ENCODE results near the gene BBS5. TPM values are rescaled to one million over a fixed set of nuclear protein-coding genes. Genes with fewer than 3 reads are reported as not detected.

Gene BBS5
- total RNA-seq, 1 donor from 2014 or later = 10.2 TPM

GRCh38 chr2:169478339-169478738 lies 955 bp upstream of the BBS5 start:
- peaks cover 9% of the 10 kb centered on the region for H3K36me3 Mint-ChIP-seq
- no peak for DNase-seq (ENCODE audit: low spot score in 2 of 2, unreplicated experiment in 2 of 2)
- H3K27ac Mint-ChIP-seq = no peak overlapping the region
- no peak for TF ChIP-seq CTCF (IDR thresholded peaks at IDR 0.05; ENCODE audit: unreplicated experiment)
- peak overlapping the region; percentile 89 for H3K4me3 Mint-ChIP-seq
- H3K4me1 Mint-ChIP-seq = peaks cover 6% of the 10 kb centered on the region
- H3K9me3 Mint-ChIP-seq = no peaks in the 10 kb centered on the region
- H3K27me3 Mint-ChIP-seq (ENCODE audit: low read depth) = no peaks in the 10 kb centered on the region

GRCh38 chr2:169478745-169479256 lies 493 bp upstream of the BBS5 start:
- TF ChIP-seq CTCF (IDR thresholded peaks at IDR 0.05; ENCODE audit: unreplicated experiment) = no peak
- Mint-ChIP-seq H3K27ac (peak overlapping the region; percentile 86), H3K36me3 (peaks cover 14% of the 10 kb centered on the region), H3K27me3 (ENCODE audit: low read depth) (no peaks in the 10 kb centered on the region), H3K4me1 (peaks cover 6% of the 10 kb centered on the region), H3K9me3 (no peaks in the 10 kb centered on the region), H3K4me3 (peak overlapping the region; percentile 89)
- no peak for DNase-seq (ENCODE audit: low spot score in 2 of 2, unreplicated experiment in 2 of 2)

- Mint-ChIP-seq H3K27me3 (ENCODE audit: low read depth) (no peaks in the 10 kb centered on the region), H3K27ac (peak overlapping the region; percentile 86), H3K4me1 (peaks cover 6% of the 10 kb centered on the region), H3K4me3 (peak overlapping the region; percentile 89), H3K36me3 (peaks cover 14% of the 10 kb centered on the region), H3K9me3 (no peaks in the 10 kb centered on the region)
- no peak for TF ChIP-seq CTCF (IDR thresholded peaks at IDR 0.05; ENCODE audit: unreplicated experiment)
- DNase-seq (ENCODE audit: low spot score in 2 of 2, unreplicated experiment in 2 of 2) = no peak
These were observed 778 bp downstream of the BBS5 start for GRCh38 chr2:169480079-169480465.

GRCh38 chr2:169485650-169486138 lies 6.4 kb downstream of the BBS5 start:
- no peaks in the 10 kb centered on the region for H3K27me3 Mint-ChIP-seq (ENCODE audit: low read depth)
- peaks cover 24% of the 10 kb centered on the region for H3K36me3 Mint-ChIP-seq
- H3K4me3 Mint-ChIP-seq = no peak overlapping the region
- TF ChIP-seq CTCF (IDR thresholded peaks at IDR 0.05; ENCODE audit: unreplicated experiment) = no peak
- no peak overlapping the region for H3K27ac Mint-ChIP-seq
- DNase-seq (ENCODE audit: low spot score in 2 of 2, unreplicated experiment in 2 of 2) = no peak
- no peaks in the 10 kb centered on the region for H3K4me1 Mint-ChIP-seq
- peaks cover 2% of the 10 kb centered on the region for H3K9me3 Mint-ChIP-seq

DNA sequence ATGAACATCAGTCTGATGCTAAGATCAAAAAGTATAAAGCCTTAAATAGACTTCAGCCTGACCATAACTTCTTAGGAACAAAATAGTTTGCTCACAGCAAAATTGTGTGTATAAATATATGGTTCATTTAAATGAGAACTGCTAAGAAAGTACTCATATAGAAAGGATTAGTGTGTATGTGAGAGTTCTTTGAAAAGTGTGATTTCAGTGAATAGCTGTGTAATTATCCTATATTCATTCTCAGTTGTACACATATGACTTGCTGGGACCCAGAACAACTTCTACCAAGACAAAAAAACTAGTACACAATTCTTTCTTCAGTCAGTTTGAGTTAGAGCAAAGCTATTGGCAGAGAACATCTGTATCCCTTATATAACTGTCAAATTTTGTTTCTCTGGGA lies 7.2 kb downstream of the BBS5 start:
- no peak for DNase-seq (ENCODE audit: low spot score in 2 of 2, unreplicated experiment in 2 of 2)
- Mint-ChIP-seq H3K9me3 (peaks cover 5% of the 10 kb centered on the region), H3K36me3 (peaks cover 27% of the 10 kb centered on the region), H3K27ac (no peak overlapping the region), H3K4me3 (no peak overlapping the region), H3K4me1 (no peaks in the 10 kb centered on the region), H3K27me3 (ENCODE audit: low read depth) (no peaks in the 10 kb centered on the region)
- TF ChIP-seq CTCF (IDR thresholded peaks at IDR 0.05; ENCODE audit: unreplicated experiment) = no peak

GRCh38 chr2:169490834-169491233 lies 11.5 kb downstream of the BBS5 start:
- Mint-ChIP-seq H3K4me3 (no peak overlapping the region), H3K27me3 (ENCODE audit: low read depth) (no peaks in the 10 kb centered on the region), H3K27ac (no peak overlapping the region), H3K4me1 (no peaks in the 10 kb centered on the region), H3K36me3 (peaks cover 15% of the 10 kb centered on the region), H3K9me3 (peaks cover 5% of the 10 kb centered on the region)
- TF ChIP-seq CTCF (IDR thresholded peaks at IDR 0.05; ENCODE audit: unreplicated experiment) = no peak
- no peak for DNase-seq (ENCODE audit: low spot score in 2 of 2, unreplicated experiment in 2 of 2)

Data from mesothelial cell of epicardium (in vitro differentiated cells).